B cell (primary cell): Measurements from ENCODE around the gene QRFP.

ENCODE experiments used
- CTCF ChIP-seq: fragments of 200-600 bp; IDR thresholded peaks from one replicate; pipeline ENCODE4 v1.8.0; 2022; ENCODE audit warnings: antibody characterized with exemption, mild to moderate bottlenecking
- EZH2 ChIP-seq: IDR thresholded peaks from 2 replicates; pipeline ENCODE4 v1.6.1; 2012; ENCODE audit warnings: borderline replicate concordance, low read depth, mild to moderate bottlenecking, moderate library complexity, low read length; ENCODE audit not compliant: insufficient read depth, poor library complexity, severe bottlenecking

GRCh38 chr9:130936285-130937117, 39.9 kb upstream of the QRFP start:
- TF ChIP-seq CTCF (no peak), EZH2 (no peak)
